ENCODE measurements around the gene MVB12B. TPM values are rescaled to one million over a fixed set of nuclear protein-coding genes. Genes with fewer than 3 reads are reported as not detected.

MVB12B gene
- total and polyA plus RNA-seq, 8 donors: 2.3 to 21.9 (median 6.4) TPM

DNA sequence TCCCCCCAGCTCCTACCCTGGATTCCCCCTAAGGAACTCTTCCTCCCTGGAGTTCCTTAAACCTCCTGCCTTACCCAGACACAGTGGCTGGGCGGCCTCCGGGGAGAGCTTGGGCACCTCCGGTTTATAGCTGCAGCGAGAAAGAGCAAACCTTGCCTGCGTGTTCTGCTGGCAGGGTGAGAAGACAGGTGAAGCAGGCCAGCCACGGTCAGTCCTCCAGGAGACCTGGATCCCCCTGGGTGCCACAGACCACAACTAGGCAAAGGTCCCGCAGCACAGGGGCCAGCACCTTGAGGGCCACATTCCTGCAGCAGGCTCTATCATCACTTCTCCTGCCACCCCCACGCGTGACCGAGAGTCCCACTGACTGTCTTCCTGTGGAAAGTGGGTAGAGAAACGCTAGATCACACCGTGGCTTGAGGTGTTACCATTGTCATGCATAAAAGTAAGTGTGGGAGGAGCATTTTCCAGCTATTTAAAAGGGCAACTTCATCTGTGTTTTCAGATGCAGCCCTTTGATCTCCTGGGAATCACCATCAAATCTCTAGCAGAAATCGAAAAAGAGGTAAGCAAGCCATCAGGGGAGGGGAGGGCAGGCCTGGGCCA, 156.9 kb downstream of the MVB12B start:
- no peak overlapping the region for H3K27ac ChIP-seq
- no peaks in the 10 kb centered on the region for H3K27me3 ChIP-seq
- intact Hi-C loops (cut with DNase I; ENCODE audit: low total_unique reads): no loop called here
- H3K9me3 ChIP-seq: no peaks in the 10 kb centered on the region
- DNase-seq: no peak
- H3K36me3 ChIP-seq: peaks cover 6 to 68% (median 57%) of the 10 kb centered on the region in 4 donors
- H3K4me1 ChIP-seq: peaks cover 0 to 11% (median 3%) of the 10 kb centered on the region in 4 donors
- H3K4me3 ChIP-seq: no peak overlapping the region
- WGBS, 5 donors: 89 to 92% (median 92%) methylated on average over 12 to 13 of the region's 13 CpGs
- TF ChIP-seq, protein P1, sequence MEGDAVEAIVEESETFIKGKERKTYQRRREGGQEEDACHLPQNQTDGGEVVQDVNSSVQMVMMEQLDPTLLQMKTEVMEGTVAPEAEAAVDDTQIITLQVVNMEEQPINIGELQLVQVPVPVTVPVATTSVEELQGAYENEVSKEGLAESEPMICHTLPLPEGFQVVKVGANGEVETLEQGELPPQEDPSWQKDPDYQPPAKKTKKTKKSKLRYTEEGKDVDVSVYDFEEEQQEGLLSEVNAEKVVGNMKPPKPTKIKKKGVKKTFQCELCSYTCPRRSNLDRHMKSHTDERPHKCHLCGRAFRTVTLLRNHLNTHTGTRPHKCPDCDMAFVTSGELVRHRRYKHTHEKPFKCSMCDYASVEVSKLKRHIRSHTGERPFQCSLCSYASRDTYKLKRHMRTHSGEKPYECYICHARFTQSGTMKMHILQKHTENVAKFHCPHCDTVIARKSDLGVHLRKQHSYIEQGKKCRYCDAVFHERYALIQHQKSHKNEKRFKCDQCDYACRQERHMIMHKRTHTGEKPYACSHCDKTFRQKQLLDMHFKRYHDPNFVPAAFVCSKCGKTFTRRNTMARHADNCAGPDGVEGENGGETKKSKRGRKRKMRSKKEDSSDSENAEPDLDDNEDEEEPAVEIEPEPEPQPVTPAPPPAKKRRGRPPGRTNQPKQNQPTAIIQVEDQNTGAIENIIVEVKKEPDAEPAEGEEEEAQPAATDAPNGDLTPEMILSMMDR (IDR thresholded peaks at IDR 0.05): no peak
- TF ChIP-seq EP300 (IDR thresholded peaks at IDR 0.05): no peak
- no peak for TF ChIP-seq POLR2A (IDR thresholded peaks at IDR 0.05)
- no peak for TF ChIP-seq POLR2AphosphoS5 (IDR thresholded peaks at IDR 0.05)

DNA sequence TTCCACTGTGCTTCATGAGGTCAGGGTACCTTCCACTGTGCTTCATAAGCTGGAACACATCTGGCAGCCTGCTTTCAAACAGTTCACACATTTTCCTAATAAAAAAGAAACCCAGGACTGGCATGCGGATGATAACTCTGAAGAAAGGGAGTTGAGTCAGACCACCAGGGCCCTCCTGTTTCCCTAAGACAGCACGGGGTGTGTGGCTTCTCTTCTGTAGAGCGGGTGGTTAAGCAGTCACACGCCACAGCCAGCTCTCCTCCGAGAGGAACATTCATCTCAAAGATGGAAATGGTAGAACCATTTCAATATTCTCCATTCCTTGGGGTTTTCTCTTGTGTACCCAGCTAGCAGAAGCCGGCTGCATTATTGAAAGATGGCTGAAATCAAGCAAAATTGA, 159.0 kb downstream of the MVB12B start:
- no peak for DNase-seq
- Histone ChIP-seq H3K27me3 (no peaks in the 10 kb centered on the region), H3K27ac (no peak overlapping the region), H3K4me1 (peaks cover 0 to 21% (median 6%) of the 10 kb centered on the region in 4 donors), H3K36me3 (peaks cover 6 to 57% (median 45%) of the 10 kb centered on the region in 4 donors), H3K4me3 (no peak overlapping the region), H3K9me3 (no peaks in the 10 kb centered on the region)
- 88 to 94% (median 91%) methylated on average over 6 of the region's 6 CpGs for WGBS, 5 donors
- TF ChIP-seq POLR2A (IDR thresholded peaks at IDR 0.05) (no peak), POLR2AphosphoS5 (IDR thresholded peaks at IDR 0.05) (no peak)
- TF ChIP-seq, protein P1 (IDR thresholded peaks at IDR 0.05): no peak
- intact Hi-C loops (cut with DNase I; ENCODE audit: low total_unique reads): no loop called here

DNA sequence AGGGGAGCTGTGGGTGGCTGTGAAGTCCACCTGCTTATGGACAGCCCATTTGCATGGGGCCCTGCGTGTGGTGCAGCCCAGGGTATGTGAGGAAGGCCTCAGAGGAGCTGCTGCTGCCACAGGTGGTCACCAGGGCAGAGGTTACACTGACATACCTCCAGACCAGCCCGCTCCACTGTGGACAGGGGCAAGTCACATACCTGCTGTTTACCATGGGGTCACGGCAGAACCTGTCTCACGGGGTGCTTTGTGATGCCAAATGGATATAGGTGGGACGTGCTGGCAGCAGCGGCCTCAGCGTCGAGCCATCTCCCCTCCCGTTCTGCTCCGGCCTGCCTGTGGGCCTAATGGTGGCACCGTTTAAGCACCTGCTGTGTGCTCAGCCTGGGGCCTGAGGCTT, 159.6 kb downstream of the MVB12B start:
- Histone ChIP-seq H3K36me3 (peaks cover 6 to 54% (median 39%) of the 10 kb centered on the region in 4 donors), H3K4me3 (no peak overlapping the region), H3K4me1 (peaks cover 0 to 27% (median 9%) of the 10 kb centered on the region in 4 donors), H3K27me3 (no peaks in the 10 kb centered on the region), H3K27ac (no peak overlapping the region), H3K9me3 (no peaks in the 10 kb centered on the region)
- no peak for TF ChIP-seq EP300 (IDR thresholded peaks at IDR 0.05)
- TF ChIP-seq POLR2A (IDR thresholded peaks at IDR 0.05): no peak
- no peak for TF ChIP-seq POLR2AphosphoS5 (IDR thresholded peaks at IDR 0.05)
- TF ChIP-seq, protein P1 (IDR thresholded peaks at IDR 0.05): no peak
- DNase-seq: no peak
- WGBS, 5 donors: 85 to 92% (median 90%) methylated on average over 9 to 11 of the region's 11 CpGs
- intact Hi-C loops (cut with DNase I; ENCODE audit: low total_unique reads): no loop called here

DNA sequence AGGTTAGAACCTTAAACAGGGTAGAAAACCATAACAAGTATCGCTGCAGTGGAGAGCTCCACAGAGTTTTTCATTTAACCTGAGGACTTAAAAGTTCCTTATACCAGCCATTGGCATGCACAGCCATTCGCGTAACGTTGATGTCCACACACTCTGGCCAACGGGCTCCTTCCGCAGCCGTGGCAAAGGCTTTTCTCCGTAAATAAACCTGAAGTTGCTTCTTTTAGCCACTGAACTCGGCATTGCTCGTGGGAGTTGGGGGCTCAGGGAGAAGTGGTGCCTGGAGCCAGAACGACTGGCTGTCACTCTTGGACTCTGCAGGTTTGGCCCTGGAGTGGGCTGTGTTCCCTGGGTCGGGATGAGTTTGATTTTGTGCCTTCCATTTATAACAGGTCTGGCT, 161.2 kb downstream of the MVB12B start:
- intact Hi-C loops (cut with DNase I; ENCODE audit: low total_unique reads): no loop called here
- Histone ChIP-seq H3K4me3 (no peak overlapping the region), H3K9me3 (no peaks in the 10 kb centered on the region), H3K36me3 (peaks cover 6 to 41% (median 27%) of the 10 kb centered on the region in 4 donors), H3K4me1 (peaks cover 0 to 19% (median 6%) of the 10 kb centered on the region in 4 donors), H3K27ac (no peak overlapping the region), H3K27me3 (no peaks in the 10 kb centered on the region)
- WGBS, 5 donors: 72 to 88% (median 86%) methylated on average over 12 of the region's 12 CpGs
- DNase-seq: no peak
- TF ChIP-seq EP300 (IDR thresholded peaks at IDR 0.05): no peak
- TF ChIP-seq, protein P1 (IDR thresholded peaks at IDR 0.05): no peak
